GM19467 (cell line): ENCODE measurements around the gene ENPP6.
"Not testable (repeated sequence)": the region's sequence is repeated elsewhere in the genome, so short reads cannot be mapped to it uniquely, and the experiment has no call there.

Experiments used
- ATAC-seq: cut with Tn5 transposase; IDR thresholded peaks from one replicate; pipeline ENCODE4 v1.9.1; 2021; ENCODE audit warnings: mild to moderate bottlenecking, moderate library complexity; ENCODE audit not compliant: unreplicated experiment

ENPP6 gene

GRCh38 chr4:184150102-184150839 lies 67.4 kb downstream of the ENPP6 start:
- no peak for ATAC-seq

DNA sequence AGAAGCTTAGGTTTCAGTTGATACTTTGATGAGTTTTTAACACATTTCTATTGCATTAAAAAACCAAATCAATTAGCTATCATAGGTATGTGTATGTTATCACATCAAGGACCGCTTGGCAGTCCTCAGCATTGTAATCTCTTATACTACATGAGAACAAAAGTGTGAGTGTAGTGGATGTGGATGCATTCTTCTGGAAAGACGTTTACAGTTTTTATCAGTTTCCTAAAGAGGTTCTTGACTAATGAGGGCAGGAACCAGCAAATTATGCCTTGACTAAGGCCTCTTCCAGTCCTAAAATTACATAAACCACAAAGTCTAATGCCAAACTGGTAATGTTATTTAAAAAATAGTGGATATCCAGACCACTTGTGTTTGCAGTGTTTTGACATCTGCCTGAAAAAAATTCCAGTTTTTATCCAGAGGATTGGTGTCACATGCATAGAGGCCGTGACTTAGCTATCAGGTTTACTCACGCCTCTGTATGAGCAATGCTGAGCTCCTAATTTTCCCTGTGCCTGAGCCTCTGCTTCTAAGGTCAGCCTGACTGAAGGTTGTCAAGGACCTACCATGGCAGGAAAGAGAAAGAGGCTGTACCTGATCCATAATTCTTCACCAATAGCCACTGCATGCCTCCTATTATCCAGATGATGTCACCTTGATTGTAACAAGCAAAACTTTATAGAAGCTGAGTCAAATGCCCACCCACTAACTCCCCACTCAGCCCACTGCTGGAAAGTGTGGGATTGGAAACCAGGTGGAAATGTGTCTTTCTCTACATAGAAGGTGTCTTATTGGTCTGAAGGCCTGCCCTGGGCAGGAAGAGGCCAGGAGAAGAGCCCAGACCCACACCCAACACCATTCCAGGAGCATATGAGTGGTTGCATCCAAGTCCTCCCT lies 68.7 kb downstream of the ENPP6 start:
- no peak for ATAC-seq

- no peak for ATAC-seq
Observed at GRCh38 chr4:184147858-184148737, 69.6 kb downstream of the ENPP6 start.

- no peak for ATAC-seq
Observed at GRCh38 chr4:184146951-184147350, 70.7 kb downstream of the ENPP6 start.

GRCh38 chr4:184145596-184145995 lies 72.1 kb downstream of the ENPP6 start:
- no peak for ATAC-seq

- no peak for ATAC-seq
Observed at GRCh38 chr4:184143770-184144564, 73.7 kb downstream of the ENPP6 start.

DNA sequence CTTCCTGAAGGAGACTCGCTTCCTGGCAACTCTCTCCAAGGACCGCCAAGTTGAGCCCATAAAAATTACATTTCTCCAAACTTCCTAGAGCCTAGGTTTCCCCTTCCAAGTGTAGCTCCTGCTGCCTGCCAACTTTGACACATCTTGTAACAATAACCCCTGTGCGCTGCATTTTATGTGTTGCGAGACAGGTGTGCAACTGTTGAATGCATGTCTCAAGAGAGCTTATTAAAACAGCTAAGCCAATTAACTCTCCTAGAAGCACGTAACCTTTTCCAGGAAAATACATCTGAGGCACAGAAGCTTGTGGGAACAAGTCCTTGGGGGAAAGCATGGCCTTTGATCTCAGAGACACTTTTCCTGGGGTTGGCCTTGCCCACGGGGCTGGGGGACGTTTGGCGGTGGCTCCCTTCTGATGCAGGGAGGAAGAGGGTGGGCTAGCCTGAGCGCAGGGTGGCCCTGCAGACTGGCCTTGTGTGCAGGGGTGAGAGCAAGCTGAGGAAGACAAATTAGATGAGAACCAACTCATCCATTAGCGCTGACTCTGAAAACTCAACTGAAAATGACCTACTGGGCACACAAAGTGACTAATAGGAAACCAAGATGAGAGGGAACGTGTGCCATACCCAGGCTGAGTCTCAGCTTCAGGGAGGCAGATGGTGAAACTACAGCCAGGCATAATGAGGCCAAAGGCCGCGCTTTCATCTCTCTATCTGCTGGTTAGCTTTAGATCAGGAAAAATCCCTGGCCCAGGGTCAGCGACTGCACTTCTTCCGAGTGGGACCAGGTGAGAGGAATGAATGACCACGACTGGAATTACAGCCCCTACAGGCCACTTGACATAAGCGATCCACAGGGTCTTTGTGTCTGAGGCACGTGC lies 75.3 kb downstream of the ENPP6 start:
- ATAC-seq: no peak

- ATAC-seq: not testable (repeated sequence)
Observed at GRCh38 chr4:184140901-184141300, 76.8 kb downstream of the ENPP6 start.

- ATAC-seq: no peak
Observed at GRCh38 chr4:184136525-184136924, 81.1 kb downstream of the ENPP6 start.

DNA sequence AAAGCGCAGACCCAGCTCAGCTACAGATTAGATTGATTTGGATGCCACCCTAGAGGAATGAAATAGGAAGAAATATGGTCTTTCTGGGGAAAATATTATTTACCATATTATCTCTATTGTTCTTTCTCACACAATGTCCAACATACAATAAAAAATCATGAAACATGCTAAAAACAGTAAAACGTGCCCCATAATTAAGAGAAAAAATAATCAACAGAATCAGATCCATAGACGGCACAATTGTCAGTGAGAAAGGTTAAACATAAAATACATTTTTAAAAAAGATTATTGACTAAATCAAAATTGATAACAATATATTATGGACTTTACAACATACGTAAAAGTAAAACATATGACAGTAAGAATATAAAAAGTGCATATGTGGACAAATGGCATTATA lies 90.9 kb downstream of the ENPP6 start:
- no peak for ATAC-seq

- ATAC-seq: no peak
Observed at GRCh38 chr4:184122631-184123408, 94.9 kb downstream of the ENPP6 start.

DNA sequence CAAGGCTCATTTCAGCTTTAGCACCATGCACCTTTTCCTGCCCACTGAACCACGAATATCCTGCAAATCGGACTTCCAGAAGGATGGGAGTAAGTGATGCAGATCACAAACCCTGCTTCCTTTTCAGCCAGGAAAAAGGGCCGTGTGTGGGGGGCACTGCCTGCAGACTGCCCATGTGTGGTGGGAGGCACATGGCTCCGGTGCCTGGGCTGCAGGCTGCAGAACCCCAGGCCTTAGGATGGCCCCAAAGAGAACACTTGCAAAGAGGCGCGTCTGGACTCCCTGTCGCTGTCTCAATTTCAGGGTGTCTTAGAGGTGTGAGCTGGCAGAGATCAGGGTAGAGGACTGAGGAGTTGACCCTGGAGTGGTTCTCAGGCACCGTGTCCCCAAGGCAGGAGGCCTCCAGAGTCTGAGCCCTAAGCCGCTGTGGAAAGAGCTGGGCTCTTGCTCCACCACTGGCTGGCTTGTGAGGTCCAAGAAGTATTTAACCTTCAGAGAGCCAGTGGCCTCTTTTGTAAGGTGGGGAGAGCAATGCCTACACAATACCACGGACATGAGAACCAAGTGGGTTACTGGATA lies 97.0 kb downstream of the ENPP6 start:
- ATAC-seq: no peak

- no peak for ATAC-seq
Observed at GRCh38 chr4:184117662-184118199, 99.9 kb downstream of the ENPP6 start.

DNA sequence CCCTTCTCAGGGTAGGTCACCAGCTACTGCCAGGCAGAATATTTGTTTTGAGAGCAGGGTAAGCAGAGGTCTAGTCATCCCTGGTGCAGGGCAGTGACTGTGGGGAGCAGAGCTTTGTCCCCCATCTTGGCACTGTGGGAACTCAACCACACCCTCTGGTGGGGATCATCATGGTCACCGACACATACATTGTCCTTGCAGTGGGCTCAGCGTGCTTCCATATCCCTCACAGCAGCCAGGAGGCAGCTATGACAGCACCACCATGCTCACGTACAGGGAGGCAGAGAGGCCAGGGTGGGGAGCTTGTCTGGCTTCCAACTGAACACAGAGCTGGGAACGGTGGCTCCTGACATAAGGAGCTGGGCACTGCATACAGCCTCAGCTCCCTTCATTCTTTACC lies 102.3 kb downstream of the ENPP6 start:
- ATAC-seq: no peak

GRCh38 chr4:184114431-184114830 lies 103.2 kb downstream of the ENPP6 start:
- ATAC-seq: no peak

DNA sequence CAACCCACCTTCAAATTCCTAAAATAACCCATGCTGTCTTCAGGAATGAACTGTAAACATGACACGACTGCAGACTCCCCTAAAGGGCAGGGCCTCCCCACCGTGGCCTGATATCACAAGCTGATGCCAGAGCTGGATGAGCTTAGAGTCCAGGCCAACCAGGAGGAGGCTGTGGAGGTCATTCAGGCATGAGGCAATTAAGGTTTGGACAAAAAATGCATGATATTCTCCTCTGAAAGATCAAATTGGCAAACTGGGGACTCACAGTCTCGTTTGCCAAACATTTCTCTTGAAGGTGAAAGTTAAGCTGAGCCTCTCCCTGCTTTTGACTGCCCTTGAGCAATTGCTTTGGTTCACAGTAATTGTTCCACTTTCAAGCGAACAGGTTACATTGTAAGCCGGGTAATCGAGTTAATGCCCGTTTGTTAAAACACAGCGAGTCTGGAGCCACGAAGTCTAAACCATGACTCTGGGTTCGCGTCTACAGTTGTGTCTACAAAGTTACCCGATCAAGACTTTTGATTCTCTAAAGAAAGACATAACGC lies 105.6 kb downstream of the ENPP6 start:
- ATAC-seq: no peak

- no peak for ATAC-seq
Observed at GRCh38 chr4:184111233-184111832, 106.3 kb downstream of the ENPP6 start.
